OCI-LY1 (cell line): ENCODE data around the gene ANKRD10.

Experiments used
- H2AFZ ChIP-seq: fragments of 200-600 bp; sonication (generic), shearing (Covaris generic); 2 replicates; pipeline ENCODE4 v1.6.0; 2014; ENCODE audit warnings: antibody characterized with exemption, mild to moderate bottlenecking, low read length
- H3F3A ChIP-seq: fragments of 200-600 bp; sonication (generic), shearing (Covaris generic); 2 replicates; pipeline ENCODE4 v1.6.0; 2014; ENCODE audit warnings: mild to moderate bottlenecking, antibody characterized with exemption, low read length, moderate library complexity; ENCODE audit not compliant: insufficient read depth
- H3K27ac ChIP-seq: fragments of 200-600 bp; sonication (generic); 2 replicates; pipeline ENCODE4 v1.5.1; 2014; ENCODE audit warnings: low read length, mixed run types, mild to moderate bottlenecking, low read depth; ENCODE audit not compliant: poor library complexity, severe bottlenecking
- H3K27me3 ChIP-seq: fragments of 200-600 bp; sonication (generic); 2 replicates; pipeline ENCODE4 v1.6.0; 2014; ENCODE audit warnings: antibody characterized with exemption, mild to moderate bottlenecking, low read length, moderate library complexity; ENCODE audit not compliant: insufficient read depth
- H3K36me3 ChIP-seq: fragments of 200-600 bp; sonication (generic); 2 replicates; pipeline ENCODE4 v1.6.1; 2014; ENCODE audit warnings: mild to moderate bottlenecking, antibody characterized with exemption, low read length, moderate library complexity, mixed read lengths; ENCODE audit not compliant: insufficient read depth
- H3K4me1 ChIP-seq: fragments of 200-600 bp; sonication (generic); 2 replicates; pipeline ENCODE4 v1.5.1; 2014; ENCODE audit warnings: mild to moderate bottlenecking, low read length, moderate library complexity; ENCODE audit not compliant: insufficient read depth, severe bottlenecking
- H3K4me2 ChIP-seq: fragments of 200-600 bp; sonication (generic), shearing (Covaris generic); 2 replicates; pipeline ENCODE4 v1.6.1; 2014; ENCODE audit warnings: low read length
- H3K4me3 ChIP-seq: fragments of 200-600 bp; sonication (generic); 2 replicates; pipeline ENCODE4 v1.5.1; 2014; ENCODE audit warnings: low read length, low read depth, mild to moderate bottlenecking, mixed read lengths; ENCODE audit not compliant: poor library complexity, severe bottlenecking
- H3K79me2 ChIP-seq: fragments of 200-600 bp; shearing (Covaris generic); 2 replicates; pipeline ENCODE4 v1.6.1; 2016; ENCODE audit warnings: mixed run types, low read length, mixed read lengths; ENCODE audit not compliant: insufficient read depth
- H3K9ac ChIP-seq: fragments of 200-600 bp; sonication (generic), shearing (Covaris generic); 2 replicates; pipeline ENCODE4 v1.6.1; 2014; ENCODE audit warnings: mild to moderate bottlenecking, low read length, mixed read lengths
- H3K9me2 ChIP-seq: fragments of 200-600 bp; sonication (generic), shearing (Covaris generic); 2 replicates; pipeline ENCODE4 v1.6.1; 2014; ENCODE audit warnings: low read depth, mild to moderate bottlenecking, low read length, mixed read lengths
- H3K9me3 ChIP-seq: fragments of 200-600 bp; shearing (Covaris generic); 2 replicates; pipeline ENCODE4 v1.6.1; 2014; ENCODE audit warnings: low read length, mixed read lengths
- H4K20me1 ChIP-seq: fragments of 200-600 bp; sonication (generic), shearing (Covaris generic); 2 replicates; pipeline ENCODE4 v1.6.0; 2016; ENCODE audit warnings: mild to moderate bottlenecking, low read length; ENCODE audit not compliant: insufficient read depth
- CTCF ChIP-seq: fragments of 200-600 bp; sonication (generic), shearing (Covaris generic); IDR thresholded peaks from 2 replicates; pipeline ENCODE4 v1.5.1; 2017; ENCODE audit warnings: mild to moderate bottlenecking, antibody characterized with exemption, low read length, moderate library complexity, mixed read lengths
- EZH2 ChIP-seq: fragments of 200-600 bp; sonication (generic), shearing (Covaris generic); IDR thresholded peaks from 2 replicates; pipeline ENCODE4 v1.8.0; 2017; ENCODE audit warnings: borderline replicate concordance, mixed run types, mild to moderate bottlenecking, antibody characterized with exemption, low read length, moderate library complexity, mixed read lengths

Gene ANKRD10

GRCh38 chr13:110932588-110932987 lies 17.7 kb upstream of the ANKRD10 start:
- Histone ChIP-seq H3K36me3 (no peaks in the 10 kb centered on the region), H3K79me2 (no peaks in the 10 kb centered on the region), H3K4me2 (no peak overlapping the region), H3K27me3 (no peaks in the 10 kb centered on the region; the same call in 1 of the 2 replicates), H3K9me3 (peaks cover 9% of the 10 kb centered on the region; the same call in 1 of the 2 replicates), H3K9ac (no peak overlapping the region), H3K4me1 (no peaks in the 10 kb centered on the region), H2AFZ (no peak overlapping the region), H3K9me2 (no peaks in the 10 kb centered on the region), H3F3A (no peaks in the 10 kb centered on the region), H3K4me3 (no peak overlapping the region), H3K27ac (no peak overlapping the region), H4K20me1 (no peaks in the 10 kb centered on the region)
- TF ChIP-seq CTCF (no peak), EZH2 (no peak)

- Histone ChIP-seq H3K4me3 (no peak overlapping the region), H3K79me2 (no peaks in the 10 kb centered on the region), H2AFZ (no peak overlapping the region), H3K4me2 (no peak overlapping the region), H3K9me3 (peaks cover 9% of the 10 kb centered on the region; the same call in 1 of the 2 replicates), H3F3A (no peaks in the 10 kb centered on the region), H3K27me3 (no peaks in the 10 kb centered on the region; the same call in 1 of the 2 replicates), H3K4me1 (no peaks in the 10 kb centered on the region), H3K9ac (no peak overlapping the region), H4K20me1 (no peaks in the 10 kb centered on the region), H3K36me3 (no peaks in the 10 kb centered on the region), H3K27ac (no peak overlapping the region), H3K9me2 (no peaks in the 10 kb centered on the region)
- TF ChIP-seq EZH2 (no peak), CTCF (no peak)
Observed at GRCh38 chr13:110929104-110929777, 14.4 kb upstream of the ANKRD10 start.

- H3K79me2 ChIP-seq, result no peaks in the 10 kb centered on the region
- H3F3A ChIP-seq, result no peaks in the 10 kb centered on the region
- H3K4me2 ChIP-seq, result no peak overlapping the region
- no peaks in the 10 kb centered on the region for H3K36me3 ChIP-seq
- H3K9me2 ChIP-seq, result no peaks in the 10 kb centered on the region
- H3K4me1 ChIP-seq, result peaks cover 4% of the 10 kb centered on the region
- H3K9ac ChIP-seq, result no peak overlapping the region
- H3K27ac ChIP-seq, result no peak overlapping the region
- peaks cover 7% of the 10 kb centered on the region; the same call in 1 of the 2 replicates for H3K27me3 ChIP-seq
- H2AFZ ChIP-seq, result no peak overlapping the region
- no peak for TF ChIP-seq EZH2
- TF ChIP-seq CTCF, result peak; percentile 67
- no peaks in the 10 kb centered on the region for H4K20me1 ChIP-seq
- no peaks in the 10 kb centered on the region for H3K9me3 ChIP-seq
- no peak overlapping the region for H3K4me3 ChIP-seq
Observed at GRCh38 chr13:110925023-110925612, 10.2 kb upstream of the ANKRD10 start.
